HepG2 (cell line): ENCODE measurements around the gene ATP2A2. TPM values are rescaled to one million over a fixed set of nuclear protein-coding genes. Genes with fewer than 3 reads are reported as not detected.

Source experiments
- ATAC-seq: fragments of 200-7000 bp; cut with Tn5 transposase; 3 replicates; pipeline ENCODE4 v1.9.1; 2020; ENCODE audit warnings: mild to moderate bottlenecking, moderate library complexity
- BruUV-seq: library from RNA; stranded (reverse); fragments of 400-500 nt; replicated peaks from 2 replicates; lab custom pipeline; 2021; lab: Mats Ljungman, UMichigan
- CTCF ChIA-PET: fragments of 300-600 bp; formaldehyde crosslinking; extraction: SDS; loops from one replicate; lab custom pipeline; 2021; ENCODE audit warnings: low total read pairs, inconsistent platforms, low intra/inter-chr PET ratio; lab: Yijun Ruan, JAX
- POLR2A ChIA-PET: fragments of 350-600 bp; sonication (Branson Sonifier 250); formaldehyde crosslinking; loops from one replicate; lab custom pipeline; 2020; ENCODE audit warnings: antibody characterized with exemption, inconsistent platforms; lab: Yijun Ruan, JAX
- DNase-seq: peaks from one replicate; pipeline ENCODE4 v3.0.0-alpha.2; 2015; ENCODE audit warnings: low spot score
- FAIRE-seq: peaks from 3 replicates; lab custom pipeline; 2011; peaks lifted over from hg19 to GRCh38; lab: Jason Lieb, UNC
- H2AFZ ChIP-seq: one replicate; pipeline ENCODE4 v1.6.1; 2011; ENCODE audit warnings: low read length, inconsistent platforms
- H3K27ac ChIP-seq: fragments of 300-600 bp; 3 replicates; pipeline ENCODE4 v1.8.0; 2011; ENCODE audit warnings: mixed run types, mild to moderate bottlenecking, mixed read lengths, low read length, inconsistent platforms; ENCODE audit not compliant: insufficient read depth; ENCODE audit errors: extremely low read length
- H3K27me3 ChIP-seq, 2 experiments: fragments of 200-600 bp in 1 of 2; 2 replicates in 1 of 2; 3 replicates in 1 of 2; pipeline versions ENCODE4 v1.6.0 to v1.8.0; 2011; ENCODE audit warnings: low read length in 2 of 2, mild to moderate bottlenecking in 2 of 2, moderate library complexity in 2 of 2, inconsistent platforms in 1 of 2; ENCODE audit not compliant: insufficient read depth in 2 of 2, control insufficient read depth in 1 of 2
- H3K36me3 ChIP-seq, 2 experiments: fragments of 200-600 bp in 1 of 2; replicated peaks in 1 of 2; 2 replicates in 1 of 2; 3 replicates in 1 of 2; pipeline versions ENCODE4 v1.5.1 to v1.8.0; 2011; ENCODE audit warnings: low read length in 2 of 2, inconsistent platforms in 1 of 2; ENCODE audit not compliant: insufficient read depth in 2 of 2, control insufficient read depth in 1 of 2
- H3K4me1 ChIP-seq: 2 replicates; pipeline ENCODE4 v1.5.1; 2012; ENCODE audit warnings: low read length, inconsistent platforms; ENCODE audit not compliant: insufficient read depth
- H3K4me2 ChIP-seq: 2 replicates; pipeline ENCODE4 v1.6.0; 2011; ENCODE audit warnings: low read depth, low read length, inconsistent platforms
- H3K4me3 ChIP-seq, 3 experiments: fragments of 200-600 bp in 1 of 3; sonication (generic), shearing (Covaris generic) in 1 of 3; replicated peaks in 1 of 3; 2 replicates each; pipeline ENCODE4 v1.5.1; 2011 to 2016; ENCODE audit warnings: low read length in 3 of 3, inconsistent platforms in 2 of 3, low read depth in 2 of 3, mild to moderate bottlenecking in 2 of 3, control low read depth in 1 of 3, mixed read lengths in 1 of 3; ENCODE audit not compliant: insufficient read depth in 1 of 3
- H3K79me2 ChIP-seq: one replicate; pipeline ENCODE4 v1.6.1; 2011; ENCODE audit warnings: low read length, inconsistent platforms; ENCODE audit not compliant: insufficient read depth
- H3K9ac ChIP-seq: 2 replicates; pipeline ENCODE4 v1.6.0; 2011; ENCODE audit warnings: mild to moderate bottlenecking, low read depth, low read length, inconsistent platforms; ENCODE audit not compliant: insufficient read depth
- H3K9me3 ChIP-seq: 2 replicates; pipeline ENCODE4 v1.5.1; 2012; ENCODE audit warnings: mild to moderate bottlenecking, low read length
- H4K20me1 ChIP-seq: 2 replicates; pipeline ENCODE4 v1.6.0; 2011; ENCODE audit warnings: inconsistent platforms, mild to moderate bottlenecking, low read length, moderate library complexity; ENCODE audit not compliant: insufficient read depth
- ATF7 ChIP-seq, 2 experiments: fragments of 450-650 bp in 1 of 2; sonication (generic) in 1 of 2; formaldehyde crosslinking in 1 of 2; IDR thresholded peaks; 2 replicates each; pipeline versions ENCODE4 v1.4.0 to v1.6.1; 2016 to 2020; ENCODE audit warnings: antibody characterized with exemption in 1 of 2, mild to moderate bottlenecking in 1 of 2, missing genetic modification reagents in 1 of 2
- FOXP1 ChIP-seq, 2 experiments: fragments of 450-650 bp in 1 of 2; IDR thresholded peaks; 2 replicates each; pipeline ENCODE4 v1.6.1; 2017 to 2018; ENCODE audit warnings: antibody characterized with exemption in 1 of 2
- GABPB1 ChIP-seq: IDR thresholded peaks from 2 replicates; pipeline ENCODE4 v1.6.1; 2016; ENCODE audit warnings: mild to moderate bottlenecking, missing genetic modification reagents, moderate library complexity, missing compliant biosample characterization
- KDM1A ChIP-seq: IDR thresholded peaks from 2 replicates; pipeline ENCODE4 v1.6.1; 2016; ENCODE audit warnings: missing compliant biosample characterization
- KLF11 ChIP-seq: IDR thresholded peaks from 2 replicates; pipeline ENCODE4 v1.6.1; 2016; ENCODE audit warnings: missing compliant biosample characterization
- KLF15 ChIP-seq: sonication (generic); formaldehyde crosslinking; IDR thresholded peaks from 2 replicates; pipeline ENCODE4 v1.8.1; 2023; ENCODE audit warnings: borderline replicate concordance, mild to moderate bottlenecking, inconsistent platforms, missing genetic modification reagents, mixed read lengths
- POGZ ChIP-seq: sonication (generic); formaldehyde crosslinking; IDR thresholded peaks from 2 replicates; pipeline ENCODE4 v1.4.0; 2020; ENCODE audit warnings: mild to moderate bottlenecking, missing genetic modification reagents
- POLR2AphosphoS5 ChIP-seq: IDR thresholded peaks from 2 replicates; pipeline ENCODE4 v1.6.1; 2012; ENCODE audit warnings: low read depth, low read length
- POLR2G ChIP-seq: fragments of 200-400 bp; formaldehyde crosslinking; IDR thresholded peaks from 2 replicates; pipeline ENCODE4 v1.6.1; 2018; ENCODE audit warnings: mild to moderate bottlenecking, low read depth, low read length, moderate library complexity
- RBM22 ChIP-seq: fragments of 200-400 bp; formaldehyde crosslinking; optimal IDR thresholded peaks from 2 replicates; pipeline ENCODE3; 2017; ENCODE audit warnings: mild to moderate bottlenecking, low read length, moderate library complexity
- UBTF ChIP-seq: sonication (generic); formaldehyde crosslinking; IDR thresholded peaks from 2 replicates; pipeline ENCODE4 v1.4.0; 2020; ENCODE audit warnings: mild to moderate bottlenecking, missing genetic modification reagents
- ZNF121 ChIP-seq: sonication (generic); formaldehyde crosslinking; IDR thresholded peaks from 2 replicates; pipeline ENCODE4 v1.5.0; 2020; ENCODE audit warnings: mild to moderate bottlenecking, missing genetic modification reagents
- ZNF230 ChIP-seq: sonication (generic); formaldehyde crosslinking; IDR thresholded peaks from 2 replicates; pipeline ENCODE4 v1.4.0; 2020; ENCODE audit warnings: mild to moderate bottlenecking, missing genetic modification reagents
- ZNF251 ChIP-seq: sonication (generic); formaldehyde crosslinking; IDR thresholded peaks from 2 replicates; pipeline ENCODE4 v1.9.0; 2021; ENCODE audit warnings: mild to moderate bottlenecking, missing genetic modification reagents
- WGBS: methylation state at CpG from one replicate; pipeline ENCODE4 v1.1.6; 2017; ENCODE audit warnings: low lambda C conversion rate; 5-methylcytosine and 5-hydroxymethylcytosine counted together
- in situ Hi-C: cut with HindIII; loops from 2 replicates; pipeline ENCODE4 v1.10.0; 2017; ENCODE audit warnings: low pct_unique_long_range_greater_than_20kb; ENCODE audit not compliant: extremely low pct_ligation_motif_present
- intact Hi-C: fragments of 100-400 bp; cut with micrococcal nuclease; formaldehyde crosslinking; loops from one replicate; pipeline ENCODE4 v1.10.0; 2022; ENCODE audit not compliant: unreplicated experiment
- polyA plus RNA-seq, 8 experiments: library from polyadenylated mRNA; depleted of rRNA in 3 of 8; stranded (reverse) in 7 of 8; unstranded in 1 of 8; fragments of >200 nt; fragmentation: Illumina TruSeq in 4 of 8; extraction: Trizol in 4 of 8; gene quantifications; 2 replicates each; pipeline versions ENCODE4 v1.2.1 to v1.2.3, GENCODE V29; 2011 to 2016; ENCODE audit warnings: low read depth in 4 of 8, missing spikeins in 1 of 8, mixed read lengths in 1 of 8; ENCODE audit not compliant: insufficient read depth in 1 of 8
- total RNA-seq, 5 experiments: library from RNA; depleted of rRNA; stranded (reverse); fragments of >200 nt; fragmentation: Illumina TruSeq; extraction: Trizol; gene quantifications; 2 replicates each; pipeline ENCODE4 v1.2.3, GENCODE V29; 2016; ENCODE audit warnings: low read depth in 1 of 5
- TF ChIP-seq, protein P1 (sequence below): IDR thresholded peaks from 2 replicates; pipeline ENCODE4 v1.6.1; 2012; ENCODE audit warnings: low read depth, low read length, improper control_type of control experiment
- TF ChIP-seq, protein P2 (sequence below): sonication (generic); formaldehyde crosslinking; IDR thresholded peaks from 2 replicates; pipeline ENCODE4 v1.8.1; 2023; ENCODE audit warnings: mild to moderate bottlenecking, missing genetic modification reagents

Gene ATP2A2
- total and polyA plus RNA-seq, 2 of the 13 experiments (the other 11 are each of a cell fraction or from before 2014, with no cell fraction given): 35.4 to 85.5 TPM

DNA sequence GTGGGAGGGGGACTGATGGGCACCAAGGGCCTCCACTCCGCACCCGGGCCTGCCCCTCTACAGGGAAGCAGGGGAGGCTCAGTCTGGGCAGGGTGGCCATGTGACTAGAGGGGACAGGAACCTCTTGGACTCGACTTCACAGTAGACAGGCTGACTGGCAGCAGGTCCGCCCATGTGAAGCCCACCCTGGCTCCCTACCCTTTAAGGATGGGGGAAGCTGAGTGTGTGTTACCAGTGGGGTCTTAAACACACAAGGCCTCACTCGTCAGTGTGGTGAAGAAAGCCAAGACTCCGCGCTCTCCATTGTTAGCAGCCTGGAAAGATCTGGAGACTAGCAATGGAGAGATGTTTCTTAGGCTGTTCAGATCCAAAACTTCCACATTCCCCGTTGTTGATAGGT, 70.1 kb downstream of the ATP2A2 start:
- CTCF ChIA-PET: no interaction called here
- POLR2A ChIA-PET: no interaction called here
- Histone ChIP-seq H3K27ac (no peak overlapping the region), H3K9me3 (no peaks in the 10 kb centered on the region), H3K27me3 (no peaks in the 10 kb centered on the region), H3K9ac (no peak overlapping the region), H2AFZ (no peak overlapping the region), H3K4me3 (no peak overlapping the region), H3K36me3 (peaks cover 8 to 40% of the 10 kb centered on the region in 2 experiments), H3K4me1 (no peaks in the 10 kb centered on the region), H3K4me2 (no peak overlapping the region), H4K20me1 (no peaks in the 10 kb centered on the region), H3K79me2 (no peaks in the 10 kb centered on the region)
- DNase-seq (no peak), FAIRE-seq (no peak), ATAC-seq (no peak)
- peak; percentile 42; the same call in 1 of the 2 replicates for TF ChIP-seq POLR2G
- no peak for TF ChIP-seq POGZ
- peak; percentile 96 for TF ChIP-seq RBM22
- 0 out of 2 replicates have a peak, but pooled peaks have one; percentile 15 for TF ChIP-seq POLR2AphosphoS5
- in situ Hi-C loops: no loop called here
- intact Hi-C loops: no loop called here
- no TSS peak for BruUV-seq
- WGBS: 95% methylated on average over 8 of the region's 8 CpGs

- Histone ChIP-seq H3K4me2 (no peak overlapping the region), H3K9me3 (no peaks in the 10 kb centered on the region), H3K4me3 (no peak overlapping the region), H4K20me1 (no peaks in the 10 kb centered on the region), H3K36me3 (peaks cover 5 to 30% of the 10 kb centered on the region in 2 experiments), H3K9ac (no peak overlapping the region), H3K27ac (no peak overlapping the region), H3K4me1 (no peaks in the 10 kb centered on the region), H3K27me3 (no peaks in the 10 kb centered on the region), H2AFZ (no peak overlapping the region), H3K79me2 (no peaks in the 10 kb centered on the region)
- ATAC-seq (no peak), FAIRE-seq (no peak), DNase-seq (no peak)
- intact Hi-C loops: no loop called here
- ChIA-PET CTCF (no interaction called here), POLR2A (no interaction called here)
- WGBS: 92% methylated on average over 3 of the region's 3 CpGs
- in situ Hi-C loops: no loop called here
- BruUV-seq: no TSS peak
- TF ChIP-seq ZNF230: no peak
- no peak for TF ChIP-seq UBTF (CRISPR knock-in tag)
- no peak for TF ChIP-seq KLF11 (CRISPR knock-in tag)
- TF ChIP-seq ZNF251 (CRISPR knock-in tag): no peak
- TF ChIP-seq, protein P1, sequence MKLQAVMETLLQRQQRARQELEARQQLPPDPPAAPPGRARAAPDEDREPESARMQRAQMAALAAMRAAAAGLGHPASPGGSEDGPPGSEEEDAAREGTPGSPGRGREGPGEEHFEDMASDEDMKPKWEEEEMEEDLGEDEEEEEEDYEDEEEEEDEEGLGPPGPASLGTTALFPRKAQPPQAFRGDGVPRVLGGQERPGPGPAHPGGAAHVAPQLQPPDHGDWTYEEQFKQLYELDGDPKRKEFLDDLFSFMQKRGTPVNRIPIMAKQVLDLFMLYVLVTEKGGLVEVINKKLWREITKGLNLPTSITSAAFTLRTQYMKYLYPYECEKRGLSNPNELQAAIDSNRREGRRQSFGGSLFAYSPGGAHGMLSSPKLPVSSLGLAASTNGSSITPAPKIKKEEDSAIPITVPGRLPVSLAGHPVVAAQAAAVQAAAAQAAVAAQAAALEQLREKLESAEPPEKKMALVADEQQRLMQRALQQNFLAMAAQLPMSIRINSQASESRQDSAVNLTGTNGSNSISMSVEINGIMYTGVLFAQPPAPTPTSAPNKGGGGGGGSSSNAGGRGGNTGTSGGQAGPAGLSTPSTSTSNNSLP: no peak
- no peak for TF ChIP-seq KLF15 (CRISPR knock-in tag)
- no peak for TF ChIP-seq ATF7 (IDR thresholded peaks at IDR 0.05)
- TF ChIP-seq ATF7 (CRISPR knock-in tag; IDR thresholded peaks at IDR 0.05): no peak
- no peak for TF ChIP-seq ZNF121 (CRISPR knock-in tag)
- no peak for TF ChIP-seq FOXP1 (IDR thresholded peaks at IDR 0.05)
- TF ChIP-seq FOXP1 (CRISPR knock-in tag; IDR thresholded peaks at IDR 0.05): no peak
- TF ChIP-seq GABPB1 (CRISPR knock-in tag): no peak
- TF ChIP-seq KDM1A (CRISPR knock-in tag): no peak
- TF ChIP-seq, protein P2, sequence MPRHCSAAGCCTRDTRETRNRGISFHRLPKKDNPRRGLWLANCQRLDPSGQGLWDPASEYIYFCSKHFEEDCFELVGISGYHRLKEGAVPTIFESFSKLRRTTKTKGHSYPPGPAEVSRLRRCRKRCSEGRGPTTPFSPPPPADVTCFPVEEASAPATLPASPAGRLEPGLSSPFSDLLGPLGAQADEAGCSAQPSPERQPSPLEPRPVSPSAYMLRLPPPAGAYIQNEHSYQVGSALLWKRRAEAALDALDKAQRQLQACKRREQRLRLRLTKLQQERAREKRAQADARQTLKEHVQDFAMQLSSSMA (CRISPR knock-in tag): no peak
Observed at GRCh38 chr12:110352401-110352800, 71.4 kb downstream of the ATP2A2 start.
